GF-D8 (cell line): Measurements from ENCODE around the gene CCDC144A.
"Not testable (repeated sequence)": the region's sequence is repeated elsewhere in the genome, so short reads cannot be mapped to it uniquely, and the experiment has no call there.

Experiments
- DNase-seq: peaks from one replicate; lab custom pipeline; 2025; lab: John Stamatoyannopoulos, UW

CCDC144A gene

GRCh38 chr17:16820161-16820877, 130.3 kb downstream of the CCDC144A start:
- no peak for DNase-seq

- DNase-seq: no peak
Measured at GRCh38 chr17:16820979-16821543, 131.0 kb downstream of the CCDC144A start.

GRCh38 chr17:16822133-16822532, 132.1 kb downstream of the CCDC144A start:
- DNase-seq: not testable (repeated sequence)

- DNase-seq: not testable (repeated sequence)
Measured at GRCh38 chr17:16823768-16824406, 133.8 kb downstream of the CCDC144A start.
